Keratinocyte (primary cell): ENCODE measurements around the gene NAA40.

Source experiments
- EZH2 ChIP-seq: IDR thresholded peaks from one replicate; pipeline ENCODE4 v1.6.1; 2012; ENCODE audit warnings: inconsistent platforms, mild to moderate bottlenecking, low read length, moderate library complexity
- TF ChIP-seq, protein P1 (sequence below), 3 experiments: IDR thresholded peaks in 1 of 3; conservative IDR thresholded peaks in 1 of 3; optimal IDR thresholded peaks in 1 of 3; 2 replicates in 2 of 3; 3 replicates in 1 of 3; pipeline versions ENCODE3 to v1.5.1; 2011; ENCODE audit warnings: low read length in 3 of 3, mild to moderate bottlenecking in 3 of 3, moderate library complexity in 2 of 3, control low read depth in 1 of 3, inconsistent platforms in 1 of 3; ENCODE audit not compliant: insufficient read depth in 2 of 3; ENCODE audit errors: extremely low read depth in 1 of 3

GRCh38 chr11:63985812-63986155 lies 47.0 kb downstream of the NAA40 start:
- TF ChIP-seq, protein P1, sequence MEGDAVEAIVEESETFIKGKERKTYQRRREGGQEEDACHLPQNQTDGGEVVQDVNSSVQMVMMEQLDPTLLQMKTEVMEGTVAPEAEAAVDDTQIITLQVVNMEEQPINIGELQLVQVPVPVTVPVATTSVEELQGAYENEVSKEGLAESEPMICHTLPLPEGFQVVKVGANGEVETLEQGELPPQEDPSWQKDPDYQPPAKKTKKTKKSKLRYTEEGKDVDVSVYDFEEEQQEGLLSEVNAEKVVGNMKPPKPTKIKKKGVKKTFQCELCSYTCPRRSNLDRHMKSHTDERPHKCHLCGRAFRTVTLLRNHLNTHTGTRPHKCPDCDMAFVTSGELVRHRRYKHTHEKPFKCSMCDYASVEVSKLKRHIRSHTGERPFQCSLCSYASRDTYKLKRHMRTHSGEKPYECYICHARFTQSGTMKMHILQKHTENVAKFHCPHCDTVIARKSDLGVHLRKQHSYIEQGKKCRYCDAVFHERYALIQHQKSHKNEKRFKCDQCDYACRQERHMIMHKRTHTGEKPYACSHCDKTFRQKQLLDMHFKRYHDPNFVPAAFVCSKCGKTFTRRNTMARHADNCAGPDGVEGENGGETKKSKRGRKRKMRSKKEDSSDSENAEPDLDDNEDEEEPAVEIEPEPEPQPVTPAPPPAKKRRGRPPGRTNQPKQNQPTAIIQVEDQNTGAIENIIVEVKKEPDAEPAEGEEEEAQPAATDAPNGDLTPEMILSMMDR (optimal IDR thresholded peaks at IDR 0.05 in 1 of 3, IDR thresholded peaks at IDR 0.05 in 1 of 3, conservative IDR thresholded peaks at IDR 0.05 in 1 of 3; ENCODE audit: extremely low read depth in 1 of 3, insufficient read depth in 2 of 3, low read length in 3 of 3) = no peak
- TF ChIP-seq EZH2 = no peak
